Measurements from ENCODE around the gene BRD2. TPM values are rescaled to one million over a fixed set of nuclear protein-coding genes. Genes with fewer than 3 reads are reported as not detected.
A peak's percentile ranks its signal among the peaks of the same experiment; 100 is the strongest.

Gene BRD2
- total RNA-seq, 1 donor from 2014 or later = 155 TPM

- Histone ChIP-seq H3K36me3 (peaks cover 66% of the 10 kb centered on the region), H3K4me1 (peaks cover 37% of the 10 kb centered on the region), H3K27ac (no peak overlapping the region), H3K4me3 (no peak overlapping the region), H3K27me3 (no peaks in the 10 kb centered on the region), H3K9me3 (no peaks in the 10 kb centered on the region)
- DNase-seq (no peak), ATAC-seq (no peak)
- intact Hi-C loops (cut with DNase I) = no loop called here
- TF ChIP-seq CTCF (IDR thresholded peaks at IDR 0.05) = no peak
Measured at GRCh38 chr6:32980488-32981038, 12.2 kb downstream of the BRD2 start.

GRCh38 chr6:32982084-32982701 lies 13.8 kb downstream of the BRD2 start:
- DNase-seq = no peak
- intact Hi-C loops (cut with DNase I) = no loop called here
- peak; percentile 7 for ATAC-seq
- Histone ChIP-seq H3K27me3 (no peaks in the 10 kb centered on the region), H3K4me3 (no peak overlapping the region), H3K27ac (no peak overlapping the region), H3K36me3 (peaks cover 50% of the 10 kb centered on the region), H3K9me3 (no peaks in the 10 kb centered on the region), H3K4me1 (peaks cover 21% of the 10 kb centered on the region)
- TF ChIP-seq CTCF (IDR thresholded peaks at IDR 0.05) = no peak

GRCh38 chr6:32982702-32983492 lies 14.5 kb downstream of the BRD2 start:
- ATAC-seq = no peak
- no peak for DNase-seq
- peaks cover 14% of the 10 kb centered on the region for H3K4me1 ChIP-seq

GRCh38 chr6:32983493-32983848 lies 15.1 kb downstream of the BRD2 start:
- no peaks in the 10 kb centered on the region for H3K27me3 ChIP-seq
- H3K9me3 ChIP-seq = no peaks in the 10 kb centered on the region
- H3K36me3 ChIP-seq = peaks cover 37% of the 10 kb centered on the region
- no peak for TF ChIP-seq CTCF (IDR thresholded peaks at IDR 0.05)
- intact Hi-C loops (cut with DNase I) = no loop called here
- ATAC-seq = no peak
- peaks cover 13% of the 10 kb centered on the region for H3K4me1 ChIP-seq
- DNase-seq = no peak
- no peak overlapping the region for H3K27ac ChIP-seq
- no peak overlapping the region for H3K4me3 ChIP-seq

More at GRCh38 chr6:32982702-32983492, 14.5 kb downstream of the BRD2 start:
- Histone ChIP-seq H3K36me3 (peaks cover 43% of the 10 kb centered on the region), H3K27me3 (no peaks in the 10 kb centered on the region), H3K4me3 (no peak overlapping the region), H3K27ac (no peak overlapping the region), H3K9me3 (no peaks in the 10 kb centered on the region)
- intact Hi-C loops (cut with DNase I) = no loop called here
- TF ChIP-seq CTCF (IDR thresholded peaks at IDR 0.05) = no peak

GRCh38 chr6:32983964-32984621 lies 15.7 kb downstream of the BRD2 start:
- no peak for TF ChIP-seq CTCF (IDR thresholded peaks at IDR 0.05)
- H3K27ac ChIP-seq = no peak overlapping the region
- DNase-seq (no peak), ATAC-seq (no peak)
- H3K4me1 ChIP-seq = peaks cover 13% of the 10 kb centered on the region
- intact Hi-C loops (cut with DNase I) = no loop called here
- no peaks in the 10 kb centered on the region for H3K27me3 ChIP-seq
- peaks cover 31% of the 10 kb centered on the region for H3K36me3 ChIP-seq
- H3K9me3 ChIP-seq = no peaks in the 10 kb centered on the region
- no peak overlapping the region for H3K4me3 ChIP-seq
